PC-3 (cell line): ENCODE measurements around the gene CNOT6L. TPM values are rescaled to one million over a fixed set of nuclear protein-coding genes. Genes with fewer than 3 reads are reported as not detected.

ENCODE experiments used
- ATAC-seq: fragments of 200-7000 bp; cut with Tn5 transposase; 2 replicates; pipeline ENCODE4 v1.9.1; 2020; ENCODE audit warnings: mild to moderate bottlenecking, moderate library complexity
- BruUV-seq: library from RNA; stranded (reverse); fragments of 400-500 nt; replicated peaks from 2 replicates; lab custom pipeline; 2021; lab: Mats Ljungman, UMichigan
- CTCF ChIA-PET: fragments of 300-600 bp; sonication (Branson Sonifier 250); formaldehyde crosslinking; loops from one replicate; lab custom pipeline; 2022; ENCODE audit warnings: antibody characterized with exemption; lab: Charles Lee
- POLR2A ChIA-PET: fragments of 300-600 bp; sonication (Branson Sonifier 250); formaldehyde crosslinking; loops from one replicate; lab custom pipeline; 2022; ENCODE audit warnings: antibody characterized with exemption; ENCODE audit not compliant: unreplicated experiment; lab: Charles Lee
- DNase-seq: peaks from one replicate; pipeline ENCODE4 v3.0.0-alpha.2; 2015
- H2AFZ ChIP-seq: fragments of 300-600 bp; sonication (generic); 2 replicates; pipeline ENCODE4 v1.6.0; 2016; ENCODE audit warnings: antibody characterized with exemption, low read length
- H3F3A ChIP-seq: fragments of 300-600 bp; sonication (generic); one replicate; pipeline ENCODE4 v1.6.0; 2017; ENCODE audit warnings: antibody characterized with exemption, low read length, control low read depth, mild to moderate bottlenecking; ENCODE audit not compliant: unreplicated experiment
- H3K27ac ChIP-seq: fragments of 300-600 bp; sonication (generic); 2 replicates; pipeline ENCODE4 v1.5.1; 2016; ENCODE audit warnings: mild to moderate bottlenecking, low read length
- H3K27me3 ChIP-seq: fragments of 300-600 bp; sonication (generic); 2 replicates; pipeline ENCODE4 v1.6.1; 2016; ENCODE audit warnings: low read length, mixed read lengths
- H3K36me3 ChIP-seq: fragments of 300-600 bp; sonication (generic); 2 replicates; pipeline ENCODE4 v1.6.1; 2016; ENCODE audit warnings: low read depth, mixed run types, low read length, mixed read lengths
- H3K4me1 ChIP-seq: fragments of 300-600 bp; sonication (generic); 2 replicates; pipeline ENCODE4 v1.5.1; 2016; ENCODE audit warnings: low read length; ENCODE audit not compliant: insufficient read depth
- H3K4me2 ChIP-seq: fragments of 300-600 bp; sonication (generic); 2 replicates; pipeline ENCODE4 v1.6.0; 2016; ENCODE audit warnings: low read length
- H3K4me3 ChIP-seq: fragments of 300-600 bp; sonication (generic); 2 replicates; pipeline ENCODE4 v1.5.1; 2016; ENCODE audit warnings: mild to moderate bottlenecking, low read length, mixed read lengths
- H3K79me2 ChIP-seq: fragments of 300-600 bp; sonication (generic); 2 replicates; pipeline ENCODE4 v1.6.1; 2017; ENCODE audit warnings: low read length, mixed read lengths
- H3K9ac ChIP-seq: fragments of 300-600 bp; sonication (generic); 2 replicates; pipeline ENCODE4 v1.6.0; 2016; ENCODE audit warnings: mild to moderate bottlenecking, low read length
- H3K9me2 ChIP-seq: fragments of 300-600 bp; sonication (generic); replicated peaks from 2 replicates; pipeline ENCODE4 v1.6.1; 2016; ENCODE audit warnings: mixed run types, low read length, mixed read lengths
- H3K9me3 ChIP-seq: fragments of 300-600 bp; sonication (generic); 2 replicates; pipeline ENCODE4 v1.6.1; 2016; ENCODE audit warnings: low read length, mixed read lengths
- H4K20me1 ChIP-seq: fragments of 300-600 bp; sonication (generic); 2 replicates; pipeline ENCODE4 v1.6.1; 2016; ENCODE audit warnings: low read length, mixed read lengths
- EZH2 ChIP-seq: fragments of 300-600 bp; sonication (generic); IDR thresholded peaks from one replicate; pipeline ENCODE4 v1.6.1; 2017; ENCODE audit warnings: antibody characterized with exemption, mild to moderate bottlenecking, low read length; ENCODE audit not compliant: unreplicated experiment
- EZH2phosphoT487 ChIP-seq: fragments of 300-600 bp; sonication (generic); IDR thresholded peaks from 2 replicates; pipeline ENCODE4 v1.6.1; 2018; ENCODE audit warnings: mild to moderate bottlenecking, antibody characterized with exemption, low read length, borderline replicate concordance
- intact Hi-C: fragments of 100-400 bp; cut with micrococcal nuclease; formaldehyde crosslinking; loops from 2 replicates; pipeline ENCODE4 v1.9.0; 2023
- total RNA-seq: library from RNA; depleted of rRNA; stranded (reverse); fragments of >200 nt; gene quantifications from 2 replicates; pipeline ENCODE4 v1.2.3, GENCODE V29; 2014
- TF ChIP-seq, protein P1 (sequence below): fragments of 300-600 bp; sonication (generic); conservative IDR thresholded peaks from 2 replicates; pipeline ENCODE4 v1.5.1; 2017; ENCODE audit warnings: antibody characterized with exemption, low read depth, mild to moderate bottlenecking, low read length

Gene CNOT6L
- total RNA-seq, 1 experiment from 2014 or later, result 2.6 TPM

DNA sequence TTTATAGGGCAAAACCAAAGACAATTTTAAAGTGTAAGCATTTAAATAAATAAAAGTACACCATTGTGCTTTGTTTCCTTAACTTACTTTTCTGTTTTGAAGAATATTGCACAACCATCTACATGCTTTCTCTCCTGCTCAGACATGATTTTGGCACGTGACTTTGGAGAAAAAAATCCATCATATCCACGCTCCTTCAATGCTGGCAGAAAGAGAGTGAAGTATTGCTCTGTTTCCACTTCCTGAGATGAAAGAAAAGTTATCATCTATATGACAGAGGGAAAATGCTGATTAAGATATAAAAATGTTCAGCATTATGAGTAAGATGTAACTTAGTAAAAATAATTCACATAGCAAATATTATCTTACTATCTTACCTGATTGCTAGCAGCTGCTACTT is 77.1 kb downstream of the CNOT6L start:
- H4K20me1 ChIP-seq, result no peaks in the 10 kb centered on the region
- H3K4me1 ChIP-seq, result no peaks in the 10 kb centered on the region
- no peak overlapping the region for H3K4me3 ChIP-seq
- no peaks in the 10 kb centered on the region for H3K9me2 ChIP-seq
- no peak overlapping the region for H3K9ac ChIP-seq
- H3K27ac ChIP-seq, result no peak overlapping the region
- BruUV-seq, result no TSS peak
- H3F3A ChIP-seq, result no peaks in the 10 kb centered on the region
- H3K27me3 ChIP-seq, result no peaks in the 10 kb centered on the region
- intact Hi-C loops, result no loop called here
- H3K4me2 ChIP-seq, result no peak overlapping the region
- DNase-seq (no peak), ATAC-seq (no peak)
- TF ChIP-seq, protein P1, sequence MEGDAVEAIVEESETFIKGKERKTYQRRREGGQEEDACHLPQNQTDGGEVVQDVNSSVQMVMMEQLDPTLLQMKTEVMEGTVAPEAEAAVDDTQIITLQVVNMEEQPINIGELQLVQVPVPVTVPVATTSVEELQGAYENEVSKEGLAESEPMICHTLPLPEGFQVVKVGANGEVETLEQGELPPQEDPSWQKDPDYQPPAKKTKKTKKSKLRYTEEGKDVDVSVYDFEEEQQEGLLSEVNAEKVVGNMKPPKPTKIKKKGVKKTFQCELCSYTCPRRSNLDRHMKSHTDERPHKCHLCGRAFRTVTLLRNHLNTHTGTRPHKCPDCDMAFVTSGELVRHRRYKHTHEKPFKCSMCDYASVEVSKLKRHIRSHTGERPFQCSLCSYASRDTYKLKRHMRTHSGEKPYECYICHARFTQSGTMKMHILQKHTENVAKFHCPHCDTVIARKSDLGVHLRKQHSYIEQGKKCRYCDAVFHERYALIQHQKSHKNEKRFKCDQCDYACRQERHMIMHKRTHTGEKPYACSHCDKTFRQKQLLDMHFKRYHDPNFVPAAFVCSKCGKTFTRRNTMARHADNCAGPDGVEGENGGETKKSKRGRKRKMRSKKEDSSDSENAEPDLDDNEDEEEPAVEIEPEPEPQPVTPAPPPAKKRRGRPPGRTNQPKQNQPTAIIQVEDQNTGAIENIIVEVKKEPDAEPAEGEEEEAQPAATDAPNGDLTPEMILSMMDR, result no peak
- TF ChIP-seq EZH2phosphoT487 (no peak), EZH2 (no peak)
- H2AFZ ChIP-seq, result no peak overlapping the region
- CTCF ChIA-PET, result no interaction called here
- no peaks in the 10 kb centered on the region for H3K9me3 ChIP-seq
- no peaks in the 10 kb centered on the region for H3K79me2 ChIP-seq
- POLR2A ChIA-PET, result no interaction called here
- no peaks in the 10 kb centered on the region for H3K36me3 ChIP-seq

- H3F3A ChIP-seq, result no peaks in the 10 kb centered on the region
- no peaks in the 10 kb centered on the region for H3K9me3 ChIP-seq
- intact Hi-C loops, result no loop called here
- H3K36me3 ChIP-seq, result no peaks in the 10 kb centered on the region
- H3K4me3 ChIP-seq, result no peak overlapping the region
- no peak overlapping the region for H3K9ac ChIP-seq
- no peak overlapping the region for H3K27ac ChIP-seq
- H3K4me1 ChIP-seq, result no peaks in the 10 kb centered on the region
- BruUV-seq, result no TSS peak
- no peaks in the 10 kb centered on the region for H3K9me2 ChIP-seq
- ATAC-seq (no peak), DNase-seq (no peak)
- no peaks in the 10 kb centered on the region for H3K27me3 ChIP-seq
- no peak overlapping the region for H2AFZ ChIP-seq
- no peaks in the 10 kb centered on the region for H4K20me1 ChIP-seq
- CTCF ChIA-PET, result no interaction called here
- TF ChIP-seq EZH2 (no peak), EZH2phosphoT487 (no peak)
- TF ChIP-seq, protein P1, result no peak
- POLR2A ChIA-PET, result no interaction called here
- H3K79me2 ChIP-seq, result no peaks in the 10 kb centered on the region
- no peak overlapping the region for H3K4me2 ChIP-seq
Observed at GRCh38 chr4:77740480-77740879, 78.7 kb downstream of the CNOT6L start.

DNA sequence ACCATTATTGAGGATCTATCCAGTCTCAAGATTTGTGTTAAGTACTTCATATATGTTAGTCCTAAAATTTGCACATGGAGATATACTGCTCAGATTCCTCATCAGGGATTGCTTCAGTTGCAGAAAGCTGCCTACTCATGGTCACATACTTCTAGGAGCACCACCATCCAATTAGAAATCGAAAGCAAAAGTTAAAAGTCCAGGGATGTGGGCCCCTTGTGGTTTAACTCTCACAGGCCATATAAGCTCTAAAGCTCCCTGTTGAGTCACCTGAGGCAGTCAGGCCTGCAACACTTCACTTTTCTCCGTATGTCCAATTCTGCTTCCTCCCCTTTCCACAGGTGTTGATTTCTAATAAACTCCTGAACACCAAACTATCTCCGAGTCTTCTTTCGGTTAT is 84.2 kb downstream of the CNOT6L start:
- Histone ChIP-seq H3K36me3 (no peaks in the 10 kb centered on the region), H2AFZ (no peak overlapping the region), H3K9me3 (no peaks in the 10 kb centered on the region), H3K27ac (no peak overlapping the region), H4K20me1 (no peaks in the 10 kb centered on the region), H3K4me3 (no peak overlapping the region), H3K79me2 (no peaks in the 10 kb centered on the region), H3K9ac (no peak overlapping the region), H3F3A (no peaks in the 10 kb centered on the region), H3K27me3 (no peaks in the 10 kb centered on the region), H3K4me1 (no peaks in the 10 kb centered on the region), H3K4me2 (no peak overlapping the region), H3K9me2 (no peaks in the 10 kb centered on the region)
- ATAC-seq (no peak), DNase-seq (no peak)
- POLR2A ChIA-PET, result no interaction called here
- CTCF ChIA-PET, result no interaction called here
- TF ChIP-seq EZH2, result no peak
- TF ChIP-seq EZH2phosphoT487, result no peak
- TF ChIP-seq, protein P1, result no peak
- intact Hi-C loops, result no loop called here
- BruUV-seq, result no TSS peak
